T47D (cell line): ENCODE results near the gene PRKCZ.

Experiments
- DNase-seq, 2 experiments: peaks; one replicate each; pipeline versions ENCODE4 v3.0.0 to v3.0.0-alpha.2; 2011 to 2012; ENCODE audit warnings: low read depth in 1 of 2, low spot score in 1 of 2
- JUND ChIP-seq: IDR thresholded peaks from 2 replicates; pipeline ENCODE4 v1.6.1; 2012; ENCODE audit warnings: low read depth
- in situ Hi-C: cut with HindIII; loops from 2 replicates; pipeline ENCODE4 v1.10.0; 2016; ENCODE audit warnings: low sequenced_read_pairs, low pct_unique_long_range_greater_than_20kb

Gene PRKCZ

GRCh38 chr1:2100780-2101108, 50.5 kb downstream of the PRKCZ start:
- no peak for TF ChIP-seq JUND
- in situ Hi-C loops: no loop called here
- no peak for DNase-seq

- in situ Hi-C loops: no loop called here
- DNase-seq: no peak
- no peak for TF ChIP-seq JUND
These were observed 51.3 kb downstream of the PRKCZ start for GRCh38 chr1:2101531-2101930.

GRCh38 chr1:2101946-2102345, 51.7 kb downstream of the PRKCZ start:
- TF ChIP-seq JUND: no peak
- no peak for DNase-seq
- in situ Hi-C loops: no loop called here

GRCh38 chr1:2102753-2103152, 52.5 kb downstream of the PRKCZ start:
- no peak for DNase-seq
- in situ Hi-C loops: no loop called here
- no peak for TF ChIP-seq JUND

- no peak for DNase-seq
- in situ Hi-C loops: no loop called here
- no peak for TF ChIP-seq JUND
These were observed 53.2 kb downstream of the PRKCZ start for GRCh38 chr1:2103266-2103900.

GRCh38 chr1:2103901-2104590, 53.8 kb downstream of the PRKCZ start:
- in situ Hi-C loops: no loop called here
- no peak for DNase-seq
- no peak for TF ChIP-seq JUND

GRCh38 chr1:2104621-2105427, 54.6 kb downstream of the PRKCZ start:
- in situ Hi-C loops: no loop called here
- no peak for TF ChIP-seq JUND
- peak in 1 of 2 experiments; percentile 4 for DNase-seq

GRCh38 chr1:2105781-2106524, 55.7 kb downstream of the PRKCZ start:
- DNase-seq: no peak
- in situ Hi-C loops: no loop called here

GRCh38 chr1:2106659-2107405, 56.6 kb downstream of the PRKCZ start:
- in situ Hi-C loops: no loop called here
- no peak for TF ChIP-seq JUND
- no peak for DNase-seq

More at GRCh38 chr1:2105781-2106524, 55.7 kb downstream of the PRKCZ start:
- TF ChIP-seq JUND: no peak

GRCh38 chr1:2107586-2108212, 57.5 kb downstream of the PRKCZ start:
- TF ChIP-seq JUND: no peak
- in situ Hi-C loops: no loop called here
- DNase-seq: no peak

GRCh38 chr1:2108213-2108876, 58.1 kb downstream of the PRKCZ start:
- no peak for TF ChIP-seq JUND
- in situ Hi-C loops: no loop called here
- peak; percentile 23 to 43 for DNase-seq
